GM12875 (cell line): ENCODE measurements around the gene KRT73.

Experiments used
- H3K4me3 ChIP-seq: one replicate; pipeline ENCODE4 v1.5.1; 2011; ENCODE audit warnings: low read depth, low read length, control low read depth
- TF ChIP-seq, protein P1 (sequence below): IDR thresholded peaks from 2 replicates; pipeline ENCODE4 v1.5.1; 2011; ENCODE audit warnings: low read depth, mild to moderate bottlenecking, control low read depth, inconsistent platforms, low read length, moderate library complexity, borderline replicate concordance; ENCODE audit not compliant: insufficient read depth

The KRT73 gene

DNA sequence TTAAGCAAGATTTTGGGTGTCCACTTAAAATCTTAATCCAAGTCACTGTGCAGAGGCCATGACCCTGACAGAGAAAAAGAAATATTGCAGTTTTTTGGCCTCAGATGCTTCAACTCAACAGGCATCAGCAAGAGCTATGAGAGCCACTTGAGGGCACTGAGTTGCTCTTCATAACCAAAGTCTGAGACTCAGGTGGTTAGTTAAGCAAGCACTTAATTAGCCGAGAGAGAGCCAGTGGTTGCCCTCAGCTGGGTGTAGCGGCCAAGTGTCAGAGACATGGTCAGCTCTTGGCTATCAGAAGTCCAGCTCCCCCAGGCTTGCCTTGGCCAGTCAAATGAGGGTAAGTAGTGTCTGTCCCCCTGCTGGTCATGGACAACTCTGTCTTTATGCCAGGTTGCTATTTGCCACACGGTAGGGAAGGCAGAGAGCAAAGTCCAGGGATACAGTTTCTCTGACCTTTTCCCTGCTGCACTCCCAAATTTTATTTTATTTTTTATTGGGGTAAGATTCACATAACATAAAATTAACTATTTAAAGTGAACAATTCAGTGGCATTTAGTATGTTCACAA, 56.4 kb downstream of the KRT73 start:
- H3K4me3 ChIP-seq, result no peak overlapping the region
- TF ChIP-seq, protein P1, sequence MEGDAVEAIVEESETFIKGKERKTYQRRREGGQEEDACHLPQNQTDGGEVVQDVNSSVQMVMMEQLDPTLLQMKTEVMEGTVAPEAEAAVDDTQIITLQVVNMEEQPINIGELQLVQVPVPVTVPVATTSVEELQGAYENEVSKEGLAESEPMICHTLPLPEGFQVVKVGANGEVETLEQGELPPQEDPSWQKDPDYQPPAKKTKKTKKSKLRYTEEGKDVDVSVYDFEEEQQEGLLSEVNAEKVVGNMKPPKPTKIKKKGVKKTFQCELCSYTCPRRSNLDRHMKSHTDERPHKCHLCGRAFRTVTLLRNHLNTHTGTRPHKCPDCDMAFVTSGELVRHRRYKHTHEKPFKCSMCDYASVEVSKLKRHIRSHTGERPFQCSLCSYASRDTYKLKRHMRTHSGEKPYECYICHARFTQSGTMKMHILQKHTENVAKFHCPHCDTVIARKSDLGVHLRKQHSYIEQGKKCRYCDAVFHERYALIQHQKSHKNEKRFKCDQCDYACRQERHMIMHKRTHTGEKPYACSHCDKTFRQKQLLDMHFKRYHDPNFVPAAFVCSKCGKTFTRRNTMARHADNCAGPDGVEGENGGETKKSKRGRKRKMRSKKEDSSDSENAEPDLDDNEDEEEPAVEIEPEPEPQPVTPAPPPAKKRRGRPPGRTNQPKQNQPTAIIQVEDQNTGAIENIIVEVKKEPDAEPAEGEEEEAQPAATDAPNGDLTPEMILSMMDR, result peak; percentile 23; the same call in 1 of the 2 replicates

DNA sequence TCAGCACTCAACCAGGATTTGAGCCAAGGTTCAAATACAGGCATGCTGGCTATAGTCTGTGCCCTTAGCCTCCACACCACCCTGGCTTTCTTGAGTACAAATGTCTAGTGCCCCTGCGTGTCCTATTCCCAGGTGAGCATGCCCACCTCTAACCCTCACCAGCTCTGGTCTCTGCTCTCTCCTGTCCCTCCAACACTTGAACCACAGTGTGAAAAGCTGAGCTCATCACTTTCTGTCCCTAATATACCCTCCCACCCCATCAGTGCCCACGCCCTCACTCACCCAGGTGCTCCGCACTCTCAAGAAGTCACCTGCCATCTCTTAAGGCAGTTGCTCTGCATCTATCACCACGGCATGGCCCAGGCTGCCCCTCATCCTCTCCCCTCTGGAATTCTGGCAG, 58.4 kb downstream of the KRT73 start:
- TF ChIP-seq, protein P1, result no peak
- no peak overlapping the region for H3K4me3 ChIP-seq

DNA sequence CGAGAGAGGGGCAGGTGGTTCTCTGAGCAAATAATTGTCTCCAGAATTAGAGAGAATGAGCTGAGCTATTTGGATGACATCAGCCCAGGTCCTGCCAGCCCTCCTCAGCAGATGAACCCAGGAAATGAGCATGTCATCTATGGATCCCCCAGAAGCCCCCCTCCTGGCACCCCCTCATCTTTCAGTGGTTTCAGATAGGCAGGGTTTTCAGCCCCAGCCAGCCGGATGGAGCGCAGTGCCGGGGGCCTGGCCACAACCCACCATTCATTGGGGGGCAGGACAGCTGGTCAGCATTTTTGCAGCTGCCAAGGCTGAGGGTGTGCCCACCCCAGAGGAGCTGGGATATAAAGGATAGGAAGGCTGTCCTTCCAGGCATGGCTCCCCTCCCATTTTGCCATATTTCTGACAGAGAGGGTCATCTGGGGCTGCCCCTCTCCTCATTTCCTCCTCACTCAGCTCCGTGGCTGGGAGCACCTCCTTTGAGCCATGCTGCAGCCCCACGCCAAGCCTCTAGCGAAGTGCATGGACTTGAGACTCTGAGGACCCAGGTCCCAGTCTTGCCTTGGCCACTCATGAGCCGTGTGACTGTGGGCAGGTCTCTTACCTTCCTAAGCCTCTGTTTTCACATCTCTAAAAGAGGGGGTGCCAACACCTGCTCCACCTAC, 59.4 kb downstream of the KRT73 start:
- TF ChIP-seq, protein P1, result no peak
- H3K4me3 ChIP-seq, result no peak overlapping the region
